Left kidney (tissue), 2 donors: ENCODE measurements around the gene NHERF2. TPM values are rescaled to one million over a fixed set of nuclear protein-coding genes. Genes with fewer than 3 reads are reported as not detected.
"Not testable (repeated sequence)": the region's sequence is repeated elsewhere in the genome, so short reads cannot be mapped to it uniquely, and the experiment has no call there.

Source experiments
- DNase-seq: peaks from one replicate; pipeline ENCODE4 v3.0.0-alpha.2; 2013
- polyA plus RNA-seq: library from polyadenylated mRNA; unstranded; fragments of 120-200 nt; gene quantifications from one replicate; pipeline ENCODE4 v1.2.1, GENCODE V29; 2013; ENCODE audit not compliant: insufficient read length

The NHERF2 gene
- polyA plus RNA-seq, 1 donor: 82.9 TPM

- peak; percentile 80 for DNase-seq
These were observed 22.7 kb upstream of the NHERF2 start for GRCh38 chr16:2003827-2004641.

GRCh38 chr16:2004795-2005517 is 21.7 kb upstream of the NHERF2 start:
- no peak for DNase-seq

GRCh38 chr16:2005646-2006045 is 21.1 kb upstream of the NHERF2 start:
- no peak for DNase-seq

GRCh38 chr16:2006317-2006716 is 20.4 kb upstream of the NHERF2 start:
- DNase-seq: no peak

GRCh38 chr16:2007081-2007836 is 19.4 kb upstream of the NHERF2 start:
- no peak for DNase-seq

GRCh38 chr16:2008009-2008526 is 18.6 kb upstream of the NHERF2 start:
- no peak for DNase-seq

- DNase-seq: no peak
These were observed 18.0 kb upstream of the NHERF2 start for GRCh38 chr16:2008631-2009163.

- no peak for DNase-seq
These were observed 17.5 kb upstream of the NHERF2 start for GRCh38 chr16:2009164-2009711.

- DNase-seq: peak; percentile 85
These were observed 16.8 kb upstream of the NHERF2 start, which contains the start of gene ZNF598 for GRCh38 chr16:2009791-2010510. Gene ZNF598 (minus strand): TSS chr16:2009821.

GRCh38 chr16:2011726-2012125 is 15.0 kb upstream of the NHERF2 start:
- not testable (repeated sequence) for DNase-seq

- no peak for DNase-seq
These were observed 13.2 kb upstream of the NHERF2 start for GRCh38 chr16:2013527-2013926.

- no peak for DNase-seq
These were observed 11.4 kb upstream of the NHERF2 start for GRCh38 chr16:2015117-2015946.

GRCh38 chr16:2015947-2016208 is 10.8 kb upstream of the NHERF2 start:
- no peak for DNase-seq

GRCh38 chr16:2016407-2016922 is 10.2 kb upstream of the NHERF2 start:
- no peak for DNase-seq

GRCh38 chr16:2019518-2019920 is 7.2 kb upstream of the NHERF2 start, which contains the start of gene NPW:
Gene NPW (plus strand): TSS chr16:2019785.
- DNase-seq: no peak

GRCh38 chr16:2019921-2020831 is 6.5 kb upstream of the NHERF2 start:
- DNase-seq: peak; percentile 53

- peak; percentile 53 for DNase-seq
These were observed 4.0 kb upstream of the NHERF2 start for GRCh38 chr16:2022723-2023091.

GRCh38 chr16:2023092-2024031 is 3.3 kb upstream of the NHERF2 start:
- DNase-seq: peak; percentile 86
